Erythroblast (primary cell): ENCODE measurements around the gene JAK2.
"Not testable (repeated sequence)": the region's sequence is repeated elsewhere in the genome, so short reads cannot be mapped to it uniquely, and the experiment has no call there.

Source experiments
- GATA1 ChIP-seq: IDR thresholded peaks from 2 replicates; pipeline ENCODE4 v1.6.1; 2011; ENCODE audit warnings: low read depth, mild to moderate bottlenecking, control low read depth, low read length, moderate library complexity
- POLR2A ChIP-seq: IDR thresholded peaks from 2 replicates; pipeline ENCODE4 v1.6.1; 2011; ENCODE audit warnings: mild to moderate bottlenecking, low read length

GRCh38 chr9:5031941-5032340 lies 46.9 kb downstream of the JAK2 start:
- not testable (repeated sequence) for TF ChIP-seq POLR2A, GATA1
